Panc1 (cell line): Measurements from ENCODE around the gene DOCK3.

Experiments
- POLR2AphosphoS5 ChIP-seq: IDR thresholded peaks from 2 replicates; pipeline ENCODE4 v1.6.1; 2012; ENCODE audit warnings: mild to moderate bottlenecking, low read depth, low read length, moderate library complexity
- TF ChIP-seq, protein P1 (sequence below): fragments of 450-650 bp; IDR thresholded peaks from 2 replicates; pipeline ENCODE4 v1.5.1; 2017; ENCODE audit warnings: mild to moderate bottlenecking

DNA sequence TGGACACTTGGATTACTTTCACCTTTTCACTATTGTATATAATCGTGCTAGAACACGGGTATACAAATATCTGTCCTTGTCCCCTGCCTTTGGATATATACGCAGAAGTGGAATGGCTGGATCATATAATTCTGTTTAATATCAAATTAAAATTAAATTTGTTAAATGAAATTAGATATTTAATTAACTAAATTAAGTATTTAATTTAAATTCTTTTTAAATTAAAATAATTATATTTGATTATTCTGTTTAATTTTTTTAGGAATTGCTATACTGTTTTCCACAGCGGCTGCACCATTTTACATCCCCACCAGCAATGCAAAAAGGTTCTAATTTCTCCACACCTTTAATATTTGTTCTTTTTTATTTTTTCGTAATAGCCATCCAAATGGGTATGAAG is 84.3 kb downstream of the DOCK3 start:
- no peak for TF ChIP-seq POLR2AphosphoS5
- TF ChIP-seq, protein P1, sequence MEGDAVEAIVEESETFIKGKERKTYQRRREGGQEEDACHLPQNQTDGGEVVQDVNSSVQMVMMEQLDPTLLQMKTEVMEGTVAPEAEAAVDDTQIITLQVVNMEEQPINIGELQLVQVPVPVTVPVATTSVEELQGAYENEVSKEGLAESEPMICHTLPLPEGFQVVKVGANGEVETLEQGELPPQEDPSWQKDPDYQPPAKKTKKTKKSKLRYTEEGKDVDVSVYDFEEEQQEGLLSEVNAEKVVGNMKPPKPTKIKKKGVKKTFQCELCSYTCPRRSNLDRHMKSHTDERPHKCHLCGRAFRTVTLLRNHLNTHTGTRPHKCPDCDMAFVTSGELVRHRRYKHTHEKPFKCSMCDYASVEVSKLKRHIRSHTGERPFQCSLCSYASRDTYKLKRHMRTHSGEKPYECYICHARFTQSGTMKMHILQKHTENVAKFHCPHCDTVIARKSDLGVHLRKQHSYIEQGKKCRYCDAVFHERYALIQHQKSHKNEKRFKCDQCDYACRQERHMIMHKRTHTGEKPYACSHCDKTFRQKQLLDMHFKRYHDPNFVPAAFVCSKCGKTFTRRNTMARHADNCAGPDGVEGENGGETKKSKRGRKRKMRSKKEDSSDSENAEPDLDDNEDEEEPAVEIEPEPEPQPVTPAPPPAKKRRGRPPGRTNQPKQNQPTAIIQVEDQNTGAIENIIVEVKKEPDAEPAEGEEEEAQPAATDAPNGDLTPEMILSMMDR, result no peak
